ENCODE data around the gene DHRS7. TPM values are rescaled to one million over a fixed set of nuclear protein-coding genes. Genes with fewer than 3 reads are reported as not detected.

Gene DHRS7
- polyA plus RNA-seq, 2 of the 4 experiments (the other 2 are of a cell fraction), result 75.4 to 97.5 TPM

DNA sequence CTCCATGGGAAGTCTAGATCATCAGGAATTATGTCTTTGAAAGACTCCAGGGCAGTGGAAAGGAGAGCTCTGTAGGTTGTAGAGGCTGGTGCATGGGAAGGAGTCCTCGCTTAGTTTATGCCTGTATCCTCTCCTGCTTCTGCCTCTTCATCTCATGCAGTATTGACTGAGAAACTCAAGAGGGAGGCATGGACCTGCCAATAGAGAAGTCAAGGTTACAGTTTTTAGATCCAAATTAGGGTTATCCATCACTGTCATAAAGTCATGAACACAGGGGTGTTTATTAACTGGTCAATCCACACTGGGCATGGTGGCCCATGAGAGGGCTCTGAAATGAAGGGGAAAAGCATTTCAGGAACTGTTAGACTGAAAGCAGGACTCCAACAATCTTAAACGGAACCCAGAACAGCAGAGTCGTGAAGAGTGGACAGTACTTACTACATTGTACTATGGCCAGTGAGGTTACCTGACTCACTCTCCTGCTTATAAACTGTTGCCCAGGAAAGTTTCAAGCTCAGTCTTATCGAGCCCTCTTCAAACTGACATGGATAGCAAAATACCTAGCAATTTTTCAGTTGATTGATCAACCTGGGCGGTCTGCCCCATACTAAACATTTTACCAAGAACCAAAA is 30.1 kb upstream of the DHRS7 start:
- ChIA-PET CTCF (interaction anchor here (0.6 to 2.9 kb wide), 4 partner anchors 10 to 366 kb away, joined by 3 to 18 read pairs (median 4); no protein-coding TSS in a partner anchor), POLR2A (interaction anchor here (0.7 to 1.5 kb wide), 2 partner anchors 54 to 252 kb away, joined by 3 to 4 read pairs; partner anchors contain the start of gene PPM1A)
- FAIRE-seq (no peak), DNase-seq (ENCODE audit: low read depth in 1 of 2, low spot score in 1 of 2) (peak in 1 of 2 experiments; percentile 7), ATAC-seq (peak; percentile 34 to 59; a peak in 3 of 6 replicates)
- H3K4me2 ChIP-seq, result no peak overlapping the region
- no peaks in the 10 kb centered on the region for H3K4me1 ChIP-seq
- TF ChIP-seq RAD21 (conservative IDR thresholded peaks at IDR 0.05 in 1 of 2, IDR thresholded peaks at IDR 0.05 in 1 of 2), result peak in 1 of 2 experiments; percentile 25; a peak in 2 of 5 replicates
- TF ChIP-seq, protein P1, sequence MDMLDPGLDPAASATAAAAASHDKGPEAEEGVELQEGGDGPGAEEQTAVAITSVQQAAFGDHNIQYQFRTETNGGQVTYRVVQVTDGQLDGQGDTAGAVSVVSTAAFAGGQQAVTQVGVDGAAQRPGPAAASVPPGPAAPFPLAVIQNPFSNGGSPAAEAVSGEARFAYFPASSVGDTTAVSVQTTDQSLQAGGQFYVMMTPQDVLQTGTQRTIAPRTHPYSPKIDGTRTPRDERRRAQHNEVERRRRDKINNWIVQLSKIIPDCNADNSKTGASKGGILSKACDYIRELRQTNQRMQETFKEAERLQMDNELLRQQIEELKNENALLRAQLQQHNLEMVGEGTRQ (IDR thresholded peaks at IDR 0.05), result no peak
- 56% methylated on average over 5 of the region's 5 CpGs for WGBS (ENCODE audit: missing lambda C conversion rate)
- H3K4me3 ChIP-seq, result no peak overlapping the region
- H3K27ac ChIP-seq, result no peak overlapping the region
- H3K9me3 ChIP-seq, result no peaks in the 10 kb centered on the region; the same call in 2 of the 3 replicates

DNA sequence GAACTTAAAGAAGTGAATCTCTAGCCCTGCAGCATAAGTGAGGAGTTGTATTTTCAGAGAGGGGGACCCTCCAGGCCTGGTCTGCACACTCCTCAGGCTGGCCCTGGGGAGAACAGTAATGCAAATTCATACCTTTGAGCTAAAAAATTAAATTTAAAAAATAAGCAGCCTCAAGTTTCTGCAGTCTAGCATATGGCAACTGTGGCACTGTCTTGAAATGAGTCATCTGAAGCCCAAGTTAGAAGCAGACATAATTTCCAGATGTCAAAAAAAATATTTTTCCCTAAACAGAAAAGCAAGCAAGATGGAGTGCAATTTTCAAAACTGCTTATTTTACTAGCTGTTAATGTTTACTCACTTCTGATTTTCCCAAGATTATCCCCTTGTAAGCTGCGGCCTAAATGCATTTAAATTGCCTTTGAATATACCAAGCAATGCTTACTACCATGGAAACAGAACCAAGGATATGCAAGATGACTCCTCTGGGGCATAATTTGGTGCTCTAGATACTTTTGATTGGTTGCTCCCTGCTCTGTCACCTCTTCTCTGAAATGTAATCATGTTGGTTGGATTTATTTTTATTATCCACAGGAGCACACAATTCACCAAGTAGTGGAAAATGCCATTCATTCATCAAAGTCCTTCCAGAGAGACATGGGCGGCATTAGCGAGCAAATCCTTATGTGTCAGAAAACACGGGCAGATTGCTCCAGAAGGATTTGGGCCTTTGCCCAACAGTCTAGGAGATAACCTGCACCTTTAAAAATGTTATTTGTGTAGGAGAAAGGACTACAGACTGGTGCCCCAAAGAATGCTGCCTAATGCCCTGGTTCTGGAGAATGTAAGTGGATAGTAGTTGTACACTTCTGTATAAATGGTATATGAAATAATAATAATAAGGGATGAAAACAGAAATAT is 25.0 kb upstream of the DHRS7 start:
- Histone ChIP-seq H3K4me3 (no peak overlapping the region), H3K4me2 (no peak overlapping the region), H3K9me3 (no peaks in the 10 kb centered on the region), H3K4me1 (no peaks in the 10 kb centered on the region), H3K27ac (no peak overlapping the region)
- 67% methylated on average over 4 of the region's 4 CpGs for WGBS (ENCODE audit: missing lambda C conversion rate)
- FAIRE-seq (no peak), ATAC-seq (0 out of 6 replicates have a peak, but pooled peaks of 1 of the 2 experiments have one; percentile 16), DNase-seq (ENCODE audit: low read depth in 1 of 2, low spot score in 1 of 2) (no peak)
- ChIA-PET POLR2A (no interaction called here), CTCF (interaction anchor here (1.0 to 10.0 kb wide), 4 partner anchors 25 to 369 kb away, joined by 3 to 106 read pairs (median 4); partner anchors contain the start of gene DHRS7)
- TF ChIP-seq CBX2 (IDR thresholded peaks at IDR 0.05; ENCODE audit: borderline replicate concordance, low read depth) (no peak), RAD21 (conservative IDR thresholded peaks at IDR 0.05 in 1 of 2, IDR thresholded peaks at IDR 0.05 in 1 of 2) (no peak), JUN (IDR thresholded peaks at IDR 0.05) (no peak), POLR2A (IDR thresholded peaks at IDR 0.05; ENCODE audit: low read length) (no peak), EHF (CRISPR knock-in tag; IDR thresholded peaks at IDR 0.05) (no peak), MAZ (IDR thresholded peaks at IDR 0.05; ENCODE audit: borderline replicate concordance, low read depth, low read length) (no peak), HOXB5 (CRISPR knock-in tag; IDR thresholded peaks at IDR 0.05) (no peak), RARB (CRISPR knock-in tag; IDR thresholded peaks at IDR 0.05) (no peak), CHD2 (IDR thresholded peaks at IDR 0.05; ENCODE audit: low read length, partially characterized antibody) (no peak), MAFK (IDR thresholded peaks at IDR 0.05; ENCODE audit: partially characterized antibody) (no peak), ZFP36 (IDR thresholded peaks at IDR 0.05; ENCODE audit: borderline replicate concordance, partially characterized antibody) (no peak), TP53 (CRISPR knock-in tag; IDR thresholded peaks at IDR 0.05) (no peak), NR3C1 (IDR thresholded peaks at IDR 0.05) (no peak), ZNF302 (CRISPR knock-in tag; IDR thresholded peaks at IDR 0.05) (no peak)
- TF ChIP-seq, protein P2, sequence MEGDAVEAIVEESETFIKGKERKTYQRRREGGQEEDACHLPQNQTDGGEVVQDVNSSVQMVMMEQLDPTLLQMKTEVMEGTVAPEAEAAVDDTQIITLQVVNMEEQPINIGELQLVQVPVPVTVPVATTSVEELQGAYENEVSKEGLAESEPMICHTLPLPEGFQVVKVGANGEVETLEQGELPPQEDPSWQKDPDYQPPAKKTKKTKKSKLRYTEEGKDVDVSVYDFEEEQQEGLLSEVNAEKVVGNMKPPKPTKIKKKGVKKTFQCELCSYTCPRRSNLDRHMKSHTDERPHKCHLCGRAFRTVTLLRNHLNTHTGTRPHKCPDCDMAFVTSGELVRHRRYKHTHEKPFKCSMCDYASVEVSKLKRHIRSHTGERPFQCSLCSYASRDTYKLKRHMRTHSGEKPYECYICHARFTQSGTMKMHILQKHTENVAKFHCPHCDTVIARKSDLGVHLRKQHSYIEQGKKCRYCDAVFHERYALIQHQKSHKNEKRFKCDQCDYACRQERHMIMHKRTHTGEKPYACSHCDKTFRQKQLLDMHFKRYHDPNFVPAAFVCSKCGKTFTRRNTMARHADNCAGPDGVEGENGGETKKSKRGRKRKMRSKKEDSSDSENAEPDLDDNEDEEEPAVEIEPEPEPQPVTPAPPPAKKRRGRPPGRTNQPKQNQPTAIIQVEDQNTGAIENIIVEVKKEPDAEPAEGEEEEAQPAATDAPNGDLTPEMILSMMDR (IDR thresholded peaks at IDR 0.05), result no peak
- TF ChIP-seq, protein P1 (IDR thresholded peaks at IDR 0.05), result no peak

DNA sequence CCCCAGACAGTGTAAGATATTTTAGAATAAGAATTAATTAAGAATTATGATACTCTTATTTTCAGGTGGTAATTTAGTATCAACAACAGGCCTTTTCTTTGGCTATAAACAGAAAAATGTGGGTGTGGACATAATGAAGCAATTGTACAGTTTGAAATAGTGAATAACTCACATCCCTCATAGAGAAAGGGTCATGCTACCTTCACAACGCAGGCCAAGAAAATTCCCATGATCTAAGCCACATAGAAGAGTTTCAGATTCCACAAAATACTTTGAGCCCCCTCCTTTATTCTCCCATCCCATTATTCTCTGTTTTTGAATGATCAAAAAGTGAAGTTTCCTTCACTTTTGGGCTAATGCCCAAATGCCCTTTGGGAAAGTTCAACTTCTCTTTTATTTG is 23.5 kb upstream of the DHRS7 start:
- ATAC-seq (no peak), FAIRE-seq (no peak), DNase-seq (ENCODE audit: low read depth in 1 of 2, low spot score in 1 of 2) (no peak)
- no peak overlapping the region for H3K27ac ChIP-seq
- ChIA-PET CTCF (interaction anchor here (1.0 to 10.0 kb wide), 5 partner anchors 20 to 224 kb away, joined by 3 to 106 read pairs (median 4); partner anchors contain the start of gene DHRS7), POLR2A (no interaction called here)
- WGBS (ENCODE audit: missing lambda C conversion rate), result 38% methylated on average over 1 of the region's 1 CpG
- TF ChIP-seq ZC3H11A (IDR thresholded peaks at IDR 0.05), result no peak
- TF ChIP-seq, protein P3, sequence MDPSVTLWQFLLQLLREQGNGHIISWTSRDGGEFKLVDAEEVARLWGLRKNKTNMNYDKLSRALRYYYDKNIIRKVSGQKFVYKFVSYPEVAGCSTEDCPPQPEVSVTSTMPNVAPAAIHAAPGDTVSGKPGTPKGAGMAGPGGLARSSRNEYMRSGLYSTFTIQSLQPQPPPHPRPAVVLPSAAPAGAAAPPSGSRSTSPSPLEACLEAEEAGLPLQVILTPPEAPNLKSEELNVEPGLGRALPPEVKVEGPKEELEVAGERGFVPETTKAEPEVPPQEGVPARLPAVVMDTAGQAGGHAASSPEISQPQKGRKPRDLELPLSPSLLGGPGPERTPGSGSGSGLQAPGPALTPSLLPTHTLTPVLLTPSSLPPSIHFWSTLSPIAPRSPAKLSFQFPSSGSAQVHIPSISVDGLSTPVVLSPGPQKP (IDR thresholded peaks at IDR 0.05; ENCODE audit: low read depth, low read length), result no peak
- TF ChIP-seq CHD4 (IDR thresholded peaks at IDR 0.05; ENCODE audit: borderline replicate concordance), result no peak
- no peak for TF ChIP-seq CBX8 (IDR thresholded peaks at IDR 0.05)
- no peak for TF ChIP-seq KDM5A (IDR thresholded peaks at IDR 0.05)
- no peaks in the 10 kb centered on the region for H3K9me3 ChIP-seq
- H3K4me1 ChIP-seq, result peaks cover 5% of the 10 kb centered on the region; the same call in 2 of the 3 replicates
- no peak overlapping the region for H3K4me2 ChIP-seq
- no peak overlapping the region for H3K4me3 ChIP-seq

Data from A549 (cell line).